Adipose tissue (tissue), 3 donors: Measurements from ENCODE around the gene KIAA1328. TPM values are rescaled to one million over a fixed set of nuclear protein-coding genes. Genes with fewer than 3 reads are reported as not detected.
"Not testable (repeated sequence)": the region's sequence is repeated elsewhere in the genome, so short reads cannot be mapped to it uniquely, and the experiment has no call there.

Experiments
- H3K27ac ChIP-seq: one replicate; pipeline ENCODE4 v1.5.1; 2013; ENCODE audit warnings: low read depth, low read length
- WGBS, 3 donors: extraction: QIAGEN DNeasy Blood & Tissue Kit; methylation state at CpG; one replicate each; pipeline ENCODE4 v1.1.7; 2013; 5-methylcytosine and 5-hydroxymethylcytosine counted together
- polyA plus RNA-seq, 3 donors: library from polyadenylated mRNA; stranded (reverse); fragments of 200-250 nt; gene quantifications; one replicate each; pipeline ENCODE4 v1.2.3, GENCODE V29; 2013
- donor health status: healthy with polysubstance abuse.
- donor health status: Bipolar disorder and iron deficiency.
- donor health status: healthy.

Gene KIAA1328
- polyA plus RNA-seq, 3 donors, result 1.6 to 4.3 (median 2.9) TPM

DNA sequence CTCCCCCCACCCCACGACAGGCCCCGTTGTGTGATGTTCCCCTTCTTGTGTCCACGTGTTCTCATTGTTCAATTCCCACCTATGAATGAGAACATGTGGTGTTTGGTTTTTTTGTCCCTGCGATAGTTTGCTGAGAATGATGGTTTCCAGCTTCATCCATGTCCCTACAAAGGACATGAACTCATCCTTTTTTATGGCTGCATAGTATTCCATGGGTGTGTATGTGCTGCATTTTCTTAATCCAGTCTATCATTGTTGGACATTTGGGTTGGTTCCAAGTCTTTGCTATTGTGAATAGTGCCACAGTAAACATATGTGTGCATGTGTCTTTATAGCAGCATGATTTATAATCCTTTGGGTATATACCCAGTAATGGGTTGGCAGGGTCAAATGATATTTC is 80.4 kb downstream of the KIAA1328 start:
- 90 to 96% (median 95%) methylated on average over 4 of the region's 4 CpGs for WGBS, 3 donors
- H3K27ac ChIP-seq, result not testable (repeated sequence)

DNA sequence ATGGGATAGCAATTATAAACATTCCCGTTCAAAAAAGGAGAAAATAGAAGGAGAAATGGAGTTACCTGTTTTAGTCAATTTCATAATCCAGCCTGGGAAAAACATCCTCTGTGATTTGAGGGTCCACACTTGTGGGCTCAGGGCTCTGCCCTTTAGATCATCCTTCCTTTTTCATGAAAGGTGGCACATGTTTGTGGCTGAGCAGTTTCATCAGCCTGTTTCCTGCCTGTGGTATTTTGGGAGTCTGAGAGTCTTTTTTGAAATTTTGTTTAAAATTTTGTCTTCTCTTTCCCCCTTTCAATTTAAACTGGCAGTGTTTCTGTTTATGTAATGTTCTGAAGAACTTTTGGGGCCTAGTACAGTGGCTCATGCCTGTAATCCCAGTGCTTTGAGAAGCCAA is 84.0 kb downstream of the KIAA1328 start:
- WGBS, 3 donors, result 62 to 72% (median 68%) methylated on average over 1 of the region's 1 CpG
- H3K27ac ChIP-seq, result no peak overlapping the region

DNA sequence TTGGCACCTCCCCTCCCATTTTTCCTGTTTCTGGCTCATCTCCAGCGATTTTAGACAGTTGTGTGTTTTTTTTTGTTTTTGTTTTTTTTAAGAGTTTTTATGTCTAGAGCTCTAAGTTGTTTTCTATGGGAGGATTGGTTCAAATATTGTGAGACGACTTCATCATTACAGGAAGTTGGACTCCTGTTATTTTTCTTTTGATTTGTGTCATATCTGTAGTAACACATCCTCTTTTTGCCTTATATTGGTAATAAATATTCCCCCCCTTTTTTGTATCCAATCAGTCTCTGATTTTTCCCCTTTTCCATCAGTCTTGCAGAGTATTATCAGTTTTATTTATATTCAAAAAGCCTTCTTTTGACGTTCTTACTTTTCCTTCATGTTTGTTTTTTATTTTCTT is 89.0 kb downstream of the KIAA1328 start:
- WGBS, 3 donors, result 82 to 84% (median 83%) methylated on average over 3 of the region's 3 CpGs
- H3K27ac ChIP-seq, result no peak overlapping the region

DNA sequence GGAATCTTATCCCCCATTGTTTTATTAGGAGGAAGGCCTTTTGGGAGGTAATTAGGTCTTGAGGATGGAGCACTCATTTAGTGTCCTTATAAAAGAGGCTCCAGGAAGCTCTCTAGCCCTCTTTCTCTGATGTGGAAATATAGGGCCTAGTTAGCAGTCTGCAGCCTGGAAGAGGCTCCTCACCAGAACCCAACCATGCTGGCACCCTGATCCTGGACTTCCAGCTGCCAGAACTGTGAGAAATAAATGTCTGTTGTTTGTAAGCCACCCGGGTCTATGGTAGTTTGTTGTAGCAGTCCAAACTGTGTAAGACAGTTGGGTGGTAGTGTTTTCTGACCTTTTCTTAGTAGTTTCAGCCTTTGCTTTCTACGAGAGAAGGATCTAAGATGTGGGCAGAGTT is 100.7 kb downstream of the KIAA1328 start:
- H3K27ac ChIP-seq, result no peak overlapping the region
- WGBS, 3 donors, result 88 to 98% (median 96%) methylated on average over 2 of the region's 2 CpGs

DNA sequence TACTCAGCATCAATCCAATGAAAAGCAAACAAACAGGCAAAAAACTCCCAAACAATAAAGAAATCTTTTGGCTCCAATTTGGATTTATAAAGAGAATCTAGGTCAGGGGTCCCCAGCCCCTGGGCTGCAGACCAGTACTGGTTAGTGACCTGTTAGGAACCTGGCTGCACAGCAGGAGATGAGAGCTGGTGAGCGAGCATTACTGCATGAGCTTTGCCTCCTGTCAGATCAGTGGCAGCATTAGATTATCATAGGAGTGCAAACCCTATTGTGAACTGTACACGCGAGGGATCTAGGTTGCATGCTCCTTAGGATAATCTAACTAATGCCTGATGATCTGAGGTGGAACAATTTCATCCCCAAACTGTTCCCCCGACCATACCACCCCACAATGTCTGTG is 102.2 kb downstream of the KIAA1328 start:
- no peak overlapping the region for H3K27ac ChIP-seq
- whole genome bisulfite sequencing, 3 donors, result 89 to 96% (median 92%) methylated on average over 4 of the region's 4 CpGs

DNA sequence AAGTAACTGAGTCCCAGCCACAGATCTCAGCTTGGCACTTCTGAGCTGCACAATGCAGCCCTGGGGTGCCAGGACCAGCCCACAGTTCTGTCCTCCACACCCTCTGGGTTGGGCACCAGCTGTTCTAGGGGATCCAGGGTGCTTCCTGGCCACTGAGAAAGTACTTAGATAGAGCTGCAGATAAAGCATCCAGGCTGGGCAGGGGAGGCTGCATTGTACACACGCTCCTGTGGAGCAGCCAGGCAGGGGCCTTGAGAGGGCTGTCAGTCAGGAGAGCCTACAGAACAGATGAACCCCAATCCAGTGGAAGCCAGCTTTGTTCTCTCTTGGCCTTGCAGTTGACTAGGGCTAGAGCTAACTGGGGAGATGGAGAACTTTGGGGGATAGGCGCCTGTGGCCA is 104.6 kb downstream of the KIAA1328 start:
- H3K27ac ChIP-seq, result no peak overlapping the region
- WGBS, 3 donors, result 91 to 100% (median 99%) methylated on average over 2 of the region's 2 CpGs

DNA sequence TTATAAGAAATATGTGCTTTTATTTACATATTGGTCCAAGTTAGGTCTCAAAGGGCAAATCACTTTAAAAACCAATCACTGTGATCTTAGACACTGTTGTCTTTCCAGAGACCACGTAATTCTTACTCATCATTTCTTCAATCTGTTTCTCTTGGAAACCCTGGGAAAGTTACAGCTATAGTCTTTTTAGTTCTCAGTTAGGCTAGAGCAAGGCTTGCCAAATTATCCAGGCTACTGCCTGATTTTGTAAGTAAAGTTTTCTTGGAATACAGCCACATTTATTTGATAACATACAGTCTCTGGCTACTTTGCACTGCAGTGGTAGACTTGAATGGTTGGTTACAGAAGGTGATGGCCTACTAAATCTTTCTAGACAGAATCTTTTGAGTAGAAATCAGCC is 106.0 kb downstream of the KIAA1328 start:
- 53 to 68% (median 67%) methylated on average over 1 of the region's 1 CpG for WGBS, 3 donors
- no peak overlapping the region for H3K27ac ChIP-seq

DNA sequence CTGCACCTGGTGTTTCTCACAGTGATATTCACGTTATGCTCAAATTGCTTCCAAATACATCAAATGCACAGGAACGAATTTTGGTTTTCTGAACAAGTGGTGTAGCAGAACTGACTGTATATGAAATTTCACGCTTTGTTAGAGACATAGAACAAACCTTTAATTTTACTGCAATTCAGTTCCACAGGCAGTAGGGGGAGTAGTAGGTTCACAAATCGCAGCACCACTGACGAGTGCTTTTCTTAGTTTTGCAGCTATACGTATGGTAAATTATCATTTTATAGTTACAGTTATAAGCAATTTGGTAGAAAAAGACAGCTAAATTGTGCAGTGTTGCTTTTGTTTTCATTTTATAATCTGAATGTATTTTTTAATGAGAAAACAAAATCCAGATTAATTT is 113.3 kb downstream of the KIAA1328 start:
- 54 to 68% (median 65%) methylated on average over 6 of the region's 6 CpGs for WGBS, 3 donors
- H3K27ac ChIP-seq, result no peak overlapping the region

DNA sequence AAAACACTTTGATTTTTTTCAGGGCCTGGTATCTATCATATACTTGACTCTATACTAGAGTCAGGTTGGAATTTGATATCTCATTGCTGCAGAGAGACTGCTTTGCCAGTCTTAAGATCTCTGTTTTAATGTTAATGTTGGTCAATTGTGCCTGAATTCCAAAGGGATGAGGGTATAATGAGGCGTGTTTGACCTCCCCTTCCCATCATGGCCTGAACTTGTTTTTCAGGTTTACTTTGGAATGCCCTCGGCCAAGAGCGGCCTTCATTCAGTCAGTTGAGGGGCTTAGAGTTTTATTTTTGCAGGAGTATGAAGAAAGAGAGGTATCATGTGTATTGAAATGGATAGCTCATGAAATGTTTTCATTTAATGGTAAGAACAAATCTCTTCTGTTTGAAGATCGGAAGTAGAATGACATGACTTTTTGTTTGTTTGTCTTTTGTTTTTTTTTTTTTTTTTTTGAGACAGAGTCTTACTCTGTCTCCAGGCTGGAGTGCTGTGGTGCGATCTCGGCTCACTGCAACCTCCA is 119.0 kb downstream of the KIAA1328 start:
- H3K27ac ChIP-seq, result no peak overlapping the region
- 82 to 96% (median 93%) methylated on average over 6 of the region's 6 CpGs for whole genome bisulfite sequencing, 3 donors

DNA sequence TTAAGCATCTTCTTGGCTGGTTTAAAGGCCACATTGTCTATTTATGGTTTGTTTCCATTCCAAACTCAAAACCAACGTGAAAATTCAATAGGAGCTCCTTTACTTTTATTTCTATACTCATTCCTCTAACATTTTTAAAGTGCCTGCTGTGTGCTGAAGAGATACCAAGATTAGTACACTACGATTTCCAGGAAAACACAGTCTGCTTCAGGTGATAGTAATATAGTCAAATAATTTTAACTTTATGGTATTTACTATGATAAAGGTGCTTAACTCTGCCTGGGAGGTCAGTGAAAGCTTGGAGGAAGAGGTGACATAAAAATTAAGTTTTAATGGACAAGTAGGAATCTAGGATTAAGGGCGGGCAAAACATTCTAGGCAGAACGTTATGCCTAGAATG is 121.4 kb downstream of the KIAA1328 start:
- WGBS, 3 donors, result 53 to 71% (median 57%) methylated on average over 4 of the region's 4 CpGs
- H3K27ac ChIP-seq, result no peak overlapping the region

DNA sequence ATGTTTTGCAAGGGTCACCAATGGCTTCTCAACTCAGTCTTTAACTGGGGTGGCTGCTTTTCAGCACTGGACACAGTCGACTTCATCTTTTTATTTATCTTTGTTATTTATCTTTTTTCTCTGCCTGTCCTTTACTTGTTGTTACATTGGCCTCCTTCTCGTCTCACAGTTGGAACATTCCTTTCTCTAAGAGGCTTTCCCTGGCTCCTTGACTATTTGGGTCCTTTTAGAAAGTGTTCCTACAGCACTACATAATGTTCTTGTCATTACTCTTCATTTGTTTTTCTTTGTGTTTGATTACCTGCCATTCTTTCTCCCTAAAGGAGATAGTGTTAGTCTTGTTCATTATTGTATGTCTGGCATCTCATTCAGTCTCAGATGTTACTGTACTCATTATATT is 122.0 kb downstream of the KIAA1328 start:
- H3K27ac ChIP-seq, result no peak overlapping the region
- 59 to 76% (median 70%) methylated on average over 2 of the region's 2 CpGs for WGBS, 3 donors

DNA sequence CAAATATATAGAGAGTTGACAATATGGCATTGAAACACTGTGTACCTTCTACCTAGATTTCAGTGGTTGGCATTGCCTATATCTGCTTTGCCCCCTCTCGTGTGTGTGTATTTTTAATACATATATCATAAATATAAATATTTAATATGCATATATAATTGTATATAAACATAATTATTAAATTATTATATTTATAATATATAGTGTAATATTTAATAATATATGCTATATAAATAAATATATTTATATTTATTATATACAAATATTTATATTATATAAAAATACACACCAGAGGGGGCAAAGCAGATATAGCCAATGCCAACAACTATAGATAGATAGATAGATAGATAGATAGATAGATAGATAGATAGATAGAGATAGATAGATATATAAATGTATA is 124.1 kb downstream of the KIAA1328 start:
- no peak overlapping the region for H3K27ac ChIP-seq
- WGBS, 3 donors, result 87 to 95% (median 91%) methylated on average over 1 of the region's 1 CpG

DNA sequence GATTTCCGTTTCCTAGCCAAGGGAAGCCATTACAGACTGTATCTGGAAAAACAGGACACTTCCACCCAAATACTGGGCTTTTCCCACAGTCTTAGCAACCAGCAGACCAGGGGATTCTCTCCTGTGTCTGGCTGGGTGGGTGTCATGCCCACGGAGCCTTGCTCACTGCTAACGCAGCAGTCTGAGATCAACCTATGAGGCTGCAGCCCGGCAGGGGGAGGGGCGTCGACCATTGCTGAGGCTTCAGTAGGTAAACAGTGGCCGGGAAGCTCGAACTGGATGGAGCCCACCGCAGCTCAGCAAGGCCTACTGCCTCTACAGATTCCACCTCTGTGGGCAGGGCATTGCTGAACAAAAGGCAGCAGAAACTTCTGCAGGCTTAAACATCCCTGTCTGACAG is 131.1 kb downstream of the KIAA1328 start:
- no peak overlapping the region for H3K27ac ChIP-seq
- WGBS, 3 donors, result 93 to 97% (median 93%) methylated on average over 9 of the region's 9 CpGs

DNA sequence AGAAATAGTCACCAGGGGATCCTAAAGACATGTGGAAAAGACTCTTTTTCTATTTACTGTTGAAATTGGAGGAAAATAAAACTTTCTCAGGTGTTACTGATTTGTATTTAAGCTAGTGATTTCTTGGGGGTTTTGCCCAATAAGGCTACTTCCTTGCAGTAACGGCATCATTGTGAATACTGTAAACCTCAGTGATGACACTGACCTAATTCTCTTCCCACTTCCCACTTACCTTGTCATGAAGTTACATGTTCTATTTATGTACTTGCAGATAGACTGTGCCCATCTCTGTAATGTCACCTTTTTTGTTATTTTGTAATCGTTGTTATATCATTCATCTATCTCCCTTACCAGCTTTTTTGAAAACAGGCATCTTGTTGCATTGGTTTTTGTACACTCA is 134.5 kb downstream of the KIAA1328 start:
- WGBS, 3 donors, result 88 to 94% (median 89%) methylated on average over 2 of the region's 2 CpGs
- H3K27ac ChIP-seq, result no peak overlapping the region

DNA sequence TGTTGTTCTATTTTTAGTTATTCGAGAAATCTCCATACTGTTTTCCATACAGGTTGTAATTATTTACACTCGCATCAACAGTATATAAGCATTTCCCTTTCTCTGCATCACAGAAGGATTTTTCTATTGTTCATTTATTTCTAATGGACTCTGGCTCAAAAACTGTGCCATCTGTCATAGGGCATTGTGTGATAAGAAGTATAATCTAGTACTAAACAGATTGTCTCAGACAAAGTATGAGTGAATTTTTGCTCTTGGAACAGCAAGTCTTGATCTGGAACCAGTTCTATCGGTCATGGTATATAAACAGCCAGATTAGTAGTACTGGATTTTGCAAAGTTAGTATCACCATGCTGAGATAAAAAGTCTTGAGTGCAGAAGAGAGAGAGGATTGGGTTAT is 145.8 kb downstream of the KIAA1328 start:
- H3K27ac ChIP-seq, result no peak overlapping the region
- WGBS, 3 donors, result 88 to 92% (median 89%) methylated on average over 3 of the region's 3 CpGs

DNA sequence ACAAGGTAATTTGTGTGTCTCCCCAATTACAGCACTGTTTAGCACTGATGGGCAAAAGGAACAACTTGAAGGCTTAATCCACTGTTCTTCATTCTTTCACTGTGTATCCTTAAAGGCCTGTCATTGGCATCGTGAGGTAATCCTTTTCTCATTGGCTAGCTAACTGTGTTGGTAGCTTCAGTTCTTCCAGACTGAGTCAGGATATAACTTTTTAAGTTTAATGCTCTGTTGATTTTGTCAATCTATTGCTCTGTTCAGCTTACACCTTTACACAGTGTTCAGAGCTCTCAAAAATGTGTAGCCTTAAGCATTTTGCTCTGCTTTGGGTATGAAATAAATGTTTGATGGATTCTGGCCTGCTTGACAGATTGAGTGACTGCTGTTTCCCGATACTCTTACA is 148.2 kb downstream of the KIAA1328 start:
- 88 to 95% (median 89%) methylated on average over 2 of the region's 2 CpGs for WGBS, 3 donors
- H3K27ac ChIP-seq, result no peak overlapping the region

DNA sequence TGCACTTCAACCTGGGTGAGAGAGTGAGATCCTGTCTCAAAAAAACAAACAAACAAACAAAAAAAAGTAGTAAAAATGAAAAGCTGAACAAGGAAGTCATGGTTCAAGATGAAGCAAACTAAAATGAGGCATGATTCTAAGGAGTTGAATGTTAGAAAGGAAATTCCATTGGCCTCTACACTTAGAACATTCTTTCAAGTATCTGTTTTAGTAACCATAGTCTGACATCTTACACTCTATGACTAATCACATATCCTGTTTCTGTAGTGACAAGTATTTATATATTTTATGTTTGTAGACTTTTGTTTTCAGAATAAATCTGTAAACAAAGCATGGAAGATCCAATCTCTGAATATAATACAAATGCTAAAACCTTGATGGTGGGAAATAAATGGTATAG is 164.1 kb downstream of the KIAA1328 start:
- H3K27ac ChIP-seq, result no peak overlapping the region

DNA sequence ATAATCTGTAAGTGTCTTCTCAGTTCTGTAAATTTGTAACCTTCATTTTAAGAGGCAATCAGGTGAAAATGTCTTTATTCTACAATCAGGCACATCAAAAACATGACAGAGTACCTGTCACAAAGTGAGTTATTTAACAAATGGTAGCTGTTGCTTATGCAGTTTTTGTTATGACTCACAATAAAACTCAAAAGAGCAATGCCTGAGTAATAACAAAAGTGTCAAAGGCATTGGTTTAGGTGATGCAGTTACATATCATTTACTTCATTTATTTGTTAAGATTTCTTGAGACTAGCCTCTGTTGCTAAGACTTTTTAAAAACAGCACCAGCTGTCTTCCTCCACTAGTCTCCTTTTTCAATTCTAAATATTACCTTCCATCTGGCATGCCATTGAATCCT is 177.8 kb downstream of the KIAA1328 start:
- no peak overlapping the region for H3K27ac ChIP-seq

DNA sequence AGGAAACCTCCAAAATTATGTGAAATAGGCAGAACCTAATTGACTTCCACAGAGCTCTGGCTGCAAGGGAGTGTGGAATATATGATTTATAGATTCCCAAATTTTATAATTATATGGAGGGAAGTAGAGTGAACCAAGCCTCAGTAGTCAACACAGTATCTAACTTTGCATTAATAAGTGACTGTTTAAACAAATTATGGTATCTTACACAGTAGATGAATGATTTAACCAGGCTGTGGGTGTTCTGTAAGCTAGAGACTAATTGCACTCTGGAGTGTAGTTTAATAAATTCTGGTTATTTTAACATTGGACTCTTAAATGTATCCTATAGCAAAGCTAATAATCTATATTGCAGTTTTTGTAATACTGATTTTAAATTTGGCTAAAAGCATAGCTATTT is 183.5 kb downstream of the KIAA1328 start:
- no peak overlapping the region for H3K27ac ChIP-seq

DNA sequence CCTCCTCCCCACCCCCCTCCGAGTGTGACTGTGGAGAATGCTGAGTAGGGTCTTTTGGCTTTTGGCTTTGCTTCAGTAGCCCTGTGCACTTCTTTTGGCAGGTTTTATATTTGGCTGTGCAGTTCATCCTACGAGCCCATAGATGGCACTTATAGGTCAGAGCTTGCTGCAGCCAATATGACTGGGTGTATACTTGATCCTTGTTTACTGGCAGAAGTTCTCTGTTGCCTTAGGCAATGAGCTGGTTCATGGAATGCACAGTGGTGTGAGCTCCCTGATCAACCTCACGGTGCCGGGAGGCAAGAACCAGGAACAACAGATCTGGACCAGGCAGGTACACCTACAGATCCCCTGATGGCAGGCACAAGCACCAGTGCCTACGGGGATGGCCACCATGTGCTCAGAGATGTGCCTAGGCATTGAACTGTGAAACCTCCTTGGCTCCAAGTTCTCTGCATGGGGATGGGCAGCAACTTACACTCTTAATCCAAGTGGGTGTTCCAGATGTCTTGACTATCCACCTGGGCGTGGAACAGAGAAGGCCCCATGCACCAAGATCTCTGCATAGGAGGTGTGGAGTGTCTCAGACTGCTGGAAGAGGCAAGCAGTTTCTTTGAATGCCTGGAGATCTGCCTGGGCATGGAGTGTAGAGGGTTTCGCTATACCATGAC is 190.4 kb downstream of the KIAA1328 start:
- 74 to 91% (median 90%) methylated on average over 7 of the region's 7 CpGs for WGBS, 3 donors
- H3K27ac ChIP-seq, result no peak overlapping the region

DNA sequence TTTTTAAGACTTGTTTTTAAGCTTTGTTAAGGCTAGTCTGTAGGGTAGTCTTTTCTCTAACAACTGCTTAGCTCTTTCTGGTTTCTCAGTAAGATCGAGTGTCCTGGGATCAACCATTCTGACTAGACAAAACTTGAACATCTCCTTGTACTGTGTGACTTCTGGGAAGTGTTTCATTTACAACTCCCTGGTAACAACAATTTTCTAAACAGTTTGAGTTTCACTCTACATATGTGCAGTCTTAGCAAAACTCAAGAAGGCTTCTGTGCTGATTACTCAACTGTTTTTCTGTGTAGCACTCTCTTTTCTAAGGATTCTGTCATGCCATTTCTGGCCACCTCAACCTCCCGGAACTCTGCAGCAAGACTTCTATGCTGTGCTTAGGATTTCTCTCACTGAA is 204.5 kb downstream of the KIAA1328 start:
- H3K27ac ChIP-seq, result no peak overlapping the region
- WGBS, 3 donors, result 86 to 94% (median 91%) methylated on average over 2 of the region's 2 CpGs
